Calu3 (cell line): Measurements from ENCODE around the gene RPUSD3. TPM values are rescaled to one million over a fixed set of nuclear protein-coding genes. Genes with fewer than 3 reads are reported as not detected.
"Not testable (repeated sequence)": the region's sequence is repeated elsewhere in the genome, so short reads cannot be mapped to it uniquely, and the experiment has no call there.

Experiments
- BruUV-seq: library from RNA; stranded (reverse); fragments of 400-500 nt; replicated peaks from 2 replicates; lab custom pipeline; 2021; lab: Mats Ljungman, UMichigan
- CTCF ChIA-PET: fragments of 300-600 bp; sonication (Branson Sonifier 250); formaldehyde crosslinking; loops from one replicate; lab custom pipeline; 2022; ENCODE audit warnings: antibody characterized with exemption; lab: Charles Lee
- DNase-seq: peaks from one replicate; pipeline ENCODE4 v3.0.0; 2022
- H3K27ac Mint-ChIP-seq: one replicate; pipeline ENCODE4 v1.8.0; 2022; ENCODE audit warnings: mixed read lengths; ENCODE audit not compliant: unreplicated experiment
- H3K27me3 Mint-ChIP-seq: one replicate; pipeline ENCODE4 v1.8.0; 2022; ENCODE audit warnings: mixed read lengths; ENCODE audit not compliant: unreplicated experiment
- H3K36me3 Mint-ChIP-seq: one replicate; pipeline ENCODE4 v1.8.0; 2022; ENCODE audit warnings: mild to moderate bottlenecking, moderate library complexity, mixed read lengths; ENCODE audit not compliant: insufficient read depth, unreplicated experiment
- H3K4me1 Mint-ChIP-seq: one replicate; pipeline ENCODE4 v1.8.0; 2022; ENCODE audit warnings: mild to moderate bottlenecking, low read depth, mixed read lengths; ENCODE audit not compliant: unreplicated experiment
- H3K4me3 Mint-ChIP-seq: one replicate; pipeline ENCODE4 v1.8.0; 2022; ENCODE audit warnings: mild to moderate bottlenecking, low read depth, moderate library complexity, mixed read lengths; ENCODE audit not compliant: unreplicated experiment
- H3K9me3 Mint-ChIP-seq: one replicate; pipeline ENCODE4 v1.8.0; 2022; ENCODE audit warnings: low read depth, mixed read lengths; ENCODE audit not compliant: unreplicated experiment
- intact Hi-C: fragments of 100-400 bp; cut with micrococcal nuclease; formaldehyde crosslinking; loops from one replicate; pipeline ENCODE4 v1.10.0; 2022; ENCODE audit not compliant: unreplicated experiment
- total RNA-seq: library from RNA; stranded (reverse); gene quantifications from 2 replicates; pipeline ENCODE4 v1.2.3, GENCODE V29; 2022
- TF ChIP-seq, protein P1 (sequence below): fragments of 200-600 bp; IDR thresholded peaks from one replicate; pipeline ENCODE4 v1.8.0; 2022; ENCODE audit warnings: antibody characterized with exemption; ENCODE audit not compliant: unreplicated experiment

Gene RPUSD3
- total RNA-seq, 1 experiment from 2014 or later, result 41.7 TPM

DNA sequence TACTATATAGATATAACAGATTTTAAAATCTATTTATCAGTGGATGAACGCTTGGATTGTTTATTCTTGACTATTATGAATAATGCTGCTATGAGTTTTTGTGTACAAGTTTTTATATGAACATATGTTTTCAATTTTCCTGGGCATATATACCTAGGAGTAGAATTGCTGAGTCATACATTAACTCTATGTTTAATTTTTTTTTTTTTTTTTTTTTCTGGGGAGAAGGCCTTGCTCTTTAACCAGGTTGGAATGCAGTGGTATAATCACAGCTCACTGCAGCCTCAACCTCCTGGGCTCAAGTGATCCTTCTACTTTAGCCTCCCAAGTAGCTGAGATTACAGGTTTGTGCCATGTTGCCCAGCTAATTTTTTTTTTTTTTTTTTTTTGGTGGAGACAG, 27.2 kb upstream of the RPUSD3 start:
- no peak for DNase-seq
- Mint-ChIP-seq H3K4me1 (no peaks in the 10 kb centered on the region), H3K36me3 (no peaks in the 10 kb centered on the region), H3K4me3 (no peak overlapping the region), H3K27ac (no peak overlapping the region), H3K9me3 (no peaks in the 10 kb centered on the region), H3K27me3 (no peaks in the 10 kb centered on the region)
- CTCF ChIA-PET, result interaction anchor here (0.7 kb wide), 1 partner anchor 863 kb away, joined by 3 read pairs; no protein-coding TSS in a partner anchor
- intact Hi-C loops, result no loop called here
- TF ChIP-seq, protein P1, sequence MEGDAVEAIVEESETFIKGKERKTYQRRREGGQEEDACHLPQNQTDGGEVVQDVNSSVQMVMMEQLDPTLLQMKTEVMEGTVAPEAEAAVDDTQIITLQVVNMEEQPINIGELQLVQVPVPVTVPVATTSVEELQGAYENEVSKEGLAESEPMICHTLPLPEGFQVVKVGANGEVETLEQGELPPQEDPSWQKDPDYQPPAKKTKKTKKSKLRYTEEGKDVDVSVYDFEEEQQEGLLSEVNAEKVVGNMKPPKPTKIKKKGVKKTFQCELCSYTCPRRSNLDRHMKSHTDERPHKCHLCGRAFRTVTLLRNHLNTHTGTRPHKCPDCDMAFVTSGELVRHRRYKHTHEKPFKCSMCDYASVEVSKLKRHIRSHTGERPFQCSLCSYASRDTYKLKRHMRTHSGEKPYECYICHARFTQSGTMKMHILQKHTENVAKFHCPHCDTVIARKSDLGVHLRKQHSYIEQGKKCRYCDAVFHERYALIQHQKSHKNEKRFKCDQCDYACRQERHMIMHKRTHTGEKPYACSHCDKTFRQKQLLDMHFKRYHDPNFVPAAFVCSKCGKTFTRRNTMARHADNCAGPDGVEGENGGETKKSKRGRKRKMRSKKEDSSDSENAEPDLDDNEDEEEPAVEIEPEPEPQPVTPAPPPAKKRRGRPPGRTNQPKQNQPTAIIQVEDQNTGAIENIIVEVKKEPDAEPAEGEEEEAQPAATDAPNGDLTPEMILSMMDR, result no peak
- no TSS peak for BruUV-seq

DNA sequence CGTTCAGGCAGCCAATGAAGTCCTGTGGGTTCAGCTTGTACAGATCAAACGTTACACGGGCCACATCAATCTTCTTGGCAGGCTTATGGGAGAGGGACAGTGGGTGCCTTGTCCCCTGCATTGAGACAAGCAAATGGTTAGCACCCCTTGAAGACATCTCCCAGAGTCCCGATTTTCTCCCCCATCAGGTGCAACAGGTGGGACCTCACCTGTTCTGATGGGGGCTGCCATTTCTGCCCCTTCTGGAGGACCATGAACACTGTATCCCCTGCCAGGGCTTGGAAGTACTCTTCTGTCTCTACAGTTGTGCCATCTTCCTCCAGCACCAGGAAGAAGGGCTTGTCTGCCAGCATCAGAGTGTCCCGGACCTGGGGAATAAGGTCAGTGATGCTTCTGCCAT, 26.1 kb upstream of the RPUSD3 start:
- BruUV-seq, result no TSS peak
- DNase-seq, result no peak
- H3K4me3 Mint-ChIP-seq, result no peak overlapping the region

DNA sequence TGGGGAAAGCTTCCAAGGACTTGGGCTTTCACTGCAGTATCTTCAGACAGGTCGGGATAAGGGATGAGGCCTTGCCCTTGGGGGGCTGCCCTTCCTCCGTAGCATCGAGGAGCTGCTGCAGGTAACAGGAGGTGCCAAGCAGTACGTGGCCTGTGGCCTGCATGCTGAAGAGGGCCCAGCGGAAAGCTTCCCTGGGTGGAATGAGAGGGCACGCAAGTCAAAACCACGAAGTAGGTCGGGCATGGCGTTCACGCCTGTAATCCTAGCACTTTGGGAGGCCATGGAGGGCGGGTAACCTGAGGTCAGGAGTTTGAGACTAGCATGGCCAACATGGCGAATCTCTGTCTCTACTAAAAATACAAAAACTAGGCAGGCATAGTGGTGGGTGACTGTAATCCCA, 23.3 kb upstream of the RPUSD3 start:
- Mint-ChIP-seq H3K27me3 (no peaks in the 10 kb centered on the region), H3K36me3 (no peaks in the 10 kb centered on the region), H3K9me3 (no peaks in the 10 kb centered on the region), H3K4me1 (no peaks in the 10 kb centered on the region), H3K27ac (no peak overlapping the region), H3K4me3 (no peak overlapping the region)
- TF ChIP-seq, protein P1, result no peak
- intact Hi-C loops, result no loop called here
- no peak for DNase-seq
- CTCF ChIA-PET, result no interaction called here
- no TSS peak for BruUV-seq

More for the DNA sequence above, 26.1 kb upstream of the RPUSD3 start:
- TF ChIP-seq, protein P1, result no peak
- Mint-ChIP-seq H3K36me3 (no peaks in the 10 kb centered on the region), H3K27ac (no peak overlapping the region), H3K9me3 (no peaks in the 10 kb centered on the region), H3K4me1 (no peaks in the 10 kb centered on the region), H3K27me3 (no peaks in the 10 kb centered on the region)
- intact Hi-C loops, result no loop called here
- CTCF ChIA-PET, result no interaction called here

DNA sequence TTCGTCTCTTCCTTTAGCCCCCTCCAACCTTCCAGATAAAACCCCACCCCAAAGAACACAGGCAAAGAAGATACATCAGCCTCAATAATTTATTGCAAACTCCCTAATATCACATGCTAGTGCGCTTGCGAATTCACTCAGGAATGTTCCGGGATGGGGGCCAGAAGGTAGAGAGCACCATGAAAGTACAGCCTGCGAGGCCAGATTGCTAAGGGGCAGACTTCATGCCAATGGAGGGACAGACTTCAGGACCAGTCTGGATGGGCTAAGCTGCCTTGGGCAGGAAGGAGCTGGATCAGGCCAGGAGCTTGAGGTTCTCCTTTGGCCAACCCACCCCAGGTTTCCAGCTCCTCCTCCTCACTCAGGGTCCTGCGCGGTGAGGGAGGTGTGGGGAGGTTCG, 22.8 kb upstream of the RPUSD3 start:
- no peaks in the 10 kb centered on the region for H3K36me3 Mint-ChIP-seq
- BruUV-seq, result no TSS peak
- CTCF ChIA-PET, result no interaction called here
- H3K27me3 Mint-ChIP-seq, result no peaks in the 10 kb centered on the region
- TF ChIP-seq, protein P1, result no peak
- H3K4me1 Mint-ChIP-seq, result no peaks in the 10 kb centered on the region
- no peaks in the 10 kb centered on the region for H3K9me3 Mint-ChIP-seq
- DNase-seq, result no peak
- intact Hi-C loops, result no loop called here
- no peak overlapping the region for H3K4me3 Mint-ChIP-seq
- no peak overlapping the region for H3K27ac Mint-ChIP-seq

DNA sequence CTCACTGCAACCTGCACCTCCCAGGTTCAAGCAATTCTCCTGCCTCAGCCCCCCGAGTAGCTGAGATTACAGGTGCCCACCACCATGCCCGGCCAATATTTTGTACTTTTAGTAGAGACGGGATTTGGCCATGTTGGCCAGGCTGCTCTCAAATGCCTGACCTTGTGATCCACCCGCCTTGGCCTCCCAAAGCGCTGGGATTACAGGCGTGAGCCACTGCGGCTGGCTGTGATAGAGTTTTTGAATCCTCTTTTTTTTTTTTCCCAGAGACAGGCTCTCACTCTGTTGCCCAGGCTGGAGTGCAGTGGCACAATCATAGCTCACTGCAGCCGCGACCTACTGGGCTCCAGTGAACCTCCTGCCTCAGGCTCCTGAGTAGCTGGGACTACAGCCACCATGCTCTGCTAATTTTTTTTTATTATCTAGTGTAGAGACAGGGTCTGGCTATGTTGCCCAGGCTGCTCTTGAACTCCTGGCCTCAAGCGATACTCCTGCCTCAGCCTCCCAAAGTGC, 21.4 kb upstream of the RPUSD3 start:
- H3K4me1 Mint-ChIP-seq, H3K36me3 Mint-ChIP-seq, BruUV-seq, intact Hi-C loops, DNase-seq, H3K4me3 Mint-ChIP-seq, H3K27me3 Mint-ChIP-seq, H3K9me3 Mint-ChIP-seq, H3K27ac Mint-ChIP-seq: not testable (repeated sequence)
- CTCF ChIA-PET, result interaction anchor here (0.8 to 1.1 kb wide), 2 partner anchors 37 to 82 kb away, joined by 3 read pairs; partner anchors contain the start of gene IL17RE
